WERI-Rb-1 (cell line): ENCODE results near the gene PNPLA2.
A peak's percentile ranks its signal among the peaks of the same experiment; 100 is the strongest.

Source experiments
- DNase-seq: peaks from one replicate; pipeline ENCODE4 v3.0.0-alpha.2; 2020
- H3K27ac ChIP-seq: fragments of 250-450 bp; sonication (Bioruptor Pico); 2 replicates; pipeline ENCODE4 v1.5.1; 2020; ENCODE audit warnings: mild to moderate bottlenecking, moderate library complexity
- H3K27me3 ChIP-seq: fragments of 250-450 bp; sonication (Bioruptor Pico); 2 replicates; pipeline ENCODE4 v1.5.1; 2021; ENCODE audit warnings: mild to moderate bottlenecking, low read depth, moderate library complexity; ENCODE audit not compliant: insufficient read depth, severe bottlenecking
- H3K36me3 ChIP-seq: fragments of 250-450 bp; sonication (Bioruptor Pico); 2 replicates; pipeline ENCODE4 v1.5.1; 2020; ENCODE audit warnings: mild to moderate bottlenecking, moderate library complexity
- H3K4me3 ChIP-seq: 2 replicates; pipeline ENCODE4 v1.5.1; 2011; ENCODE audit warnings: low read depth, mild to moderate bottlenecking, control low read depth, low read length
- H3K9me3 ChIP-seq: fragments of 250-450 bp; sonication (Bioruptor Pico); 2 replicates; pipeline ENCODE4 v1.5.1; 2021; ENCODE audit warnings: mild to moderate bottlenecking, moderate library complexity; ENCODE audit not compliant: severe bottlenecking
- CTCF ChIP-seq: IDR thresholded peaks from 2 replicates; pipeline ENCODE4 v1.5.1; 2011; ENCODE audit warnings: low read depth, mild to moderate bottlenecking, control low read depth, inconsistent platforms, low read length

The PNPLA2 gene

GRCh38 chr11:845872-846495, 27.3 kb downstream of the PNPLA2 start:
- Histone ChIP-seq H3K4me3 (no peak overlapping the region), H3K27ac (no peak overlapping the region), H3K9me3 (no peaks in the 10 kb centered on the region), H3K27me3 (no peaks in the 10 kb centered on the region), H3K36me3 (peaks cover 12% of the 10 kb centered on the region)
- DNase-seq: no peak
- TF ChIP-seq CTCF: no peak

GRCh38 chr11:846496-847098, 27.9 kb downstream of the PNPLA2 start:
- Histone ChIP-seq H3K36me3 (peaks cover 6% of the 10 kb centered on the region), H3K27me3 (no peaks in the 10 kb centered on the region), H3K4me3 (no peak overlapping the region), H3K27ac (no peak overlapping the region), H3K9me3 (no peaks in the 10 kb centered on the region)
- no peak for TF ChIP-seq CTCF
- no peak for DNase-seq

GRCh38 chr11:847876-848275, 29.2 kb downstream of the PNPLA2 start:
- Histone ChIP-seq H3K27ac (no peak overlapping the region), H3K9me3 (no peaks in the 10 kb centered on the region), H3K4me3 (no peak overlapping the region), H3K27me3 (no peaks in the 10 kb centered on the region), H3K36me3 (no peaks in the 10 kb centered on the region)
- DNase-seq: no peak
- TF ChIP-seq CTCF: no peak

- no peak overlapping the region for H3K27ac ChIP-seq
- no peaks in the 10 kb centered on the region for H3K36me3 ChIP-seq
- TF ChIP-seq CTCF: peak; percentile 93
- no peak overlapping the region for H3K4me3 ChIP-seq
- H3K27me3 ChIP-seq: no peaks in the 10 kb centered on the region
- peak; percentile 65 for DNase-seq
- H3K9me3 ChIP-seq: no peaks in the 10 kb centered on the region
Measured at GRCh38 chr11:848380-848931, 29.7 kb downstream of the PNPLA2 start.

GRCh38 chr11:849104-849824, 30.6 kb downstream of the PNPLA2 start:
- peak overlapping the region; percentile 7; the same call in 1 of the 2 replicates for H3K27ac ChIP-seq
- peak overlapping the region; percentile 52 for H3K4me3 ChIP-seq
- TF ChIP-seq CTCF: no peak
- H3K9me3 ChIP-seq: no peaks in the 10 kb centered on the region
- H3K36me3 ChIP-seq: no peaks in the 10 kb centered on the region
- no peaks in the 10 kb centered on the region for H3K27me3 ChIP-seq
- DNase-seq: peak; percentile 63
